ENCODE data around the gene STX1B.
"Not testable (repeated sequence)": the region's sequence is repeated elsewhere in the genome, so short reads cannot be mapped to it uniquely, and the experiment has no call there.

The STX1B gene

GRCh38 chr16:30947859-30948666, 62.4 kb downstream of the STX1B start:
- TF ChIP-seq CTCF (IDR thresholded peaks at IDR 0.05; ENCODE audit: low read depth, low read length, missing control alignments): no peak
- DNase-seq (ENCODE audit: extremely low read depth, low read depth): peak; percentile 98
- H3K4me3 ChIP-seq (replicated peaks; ENCODE audit: low read depth, low read length): peak overlapping the region; percentile 61

GRCh38 chr16:30947541-30947858, 62.9 kb downstream of the STX1B start:
- no peak for DNase-seq (ENCODE audit: extremely low read depth, low read depth)
- no peak for TF ChIP-seq CTCF (IDR thresholded peaks at IDR 0.05; ENCODE audit: low read depth, low read length, missing control alignments)
- H3K4me3 ChIP-seq (replicated peaks; ENCODE audit: low read depth, low read length): no peak overlapping the region

GRCh38 chr16:30946671-30947540, 63.5 kb downstream of the STX1B start:
- TF ChIP-seq CTCF (IDR thresholded peaks at IDR 0.05; ENCODE audit: low read depth, low read length, missing control alignments): no peak
- H3K4me3 ChIP-seq (replicated peaks; ENCODE audit: low read depth, low read length): no peak overlapping the region
- DNase-seq (ENCODE audit: extremely low read depth, low read depth): no peak

- TF ChIP-seq CTCF (IDR thresholded peaks at IDR 0.05; ENCODE audit: low read depth, low read length, missing control alignments): no peak
- no peak for DNase-seq (ENCODE audit: extremely low read depth, low read depth)
- no peak overlapping the region for H3K4me3 ChIP-seq (replicated peaks; ENCODE audit: low read depth, low read length)
Observed at GRCh38 chr16:30944352-30944751, 66.1 kb downstream of the STX1B start.

- no peak for DNase-seq (ENCODE audit: extremely low read depth, low read depth)
- no peak overlapping the region for H3K4me3 ChIP-seq (replicated peaks; ENCODE audit: low read depth, low read length)
- no peak for TF ChIP-seq CTCF (IDR thresholded peaks at IDR 0.05; ENCODE audit: low read depth, low read length, missing control alignments)
Observed at GRCh38 chr16:30942426-30942806, 68.0 kb downstream of the STX1B start.

GRCh38 chr16:30941600-30942425, 68.6 kb downstream of the STX1B start:
- DNase-seq (ENCODE audit: extremely low read depth, low read depth): peak; percentile 51
- no peak overlapping the region for H3K4me3 ChIP-seq (replicated peaks; ENCODE audit: low read depth, low read length)
- TF ChIP-seq CTCF (IDR thresholded peaks at IDR 0.05; ENCODE audit: low read depth, low read length, missing control alignments): peak; percentile 92

- not testable (repeated sequence) for DNase-seq (ENCODE audit: extremely low read depth, low read depth); H3K4me3 ChIP-seq (replicated peaks; ENCODE audit: low read depth, low read length)
Observed at GRCh38 chr16:30939571-30939970, 70.9 kb downstream of the STX1B start.

Data from HFF-Myc (cell line).